Parathyroid adenoma (tissue), 2 donors: ENCODE data around the gene CHST1.

Experiments used
- H2AFZ ChIP-seq: fragments of 300-600 bp; sonication (generic); one replicate; pipeline ENCODE4 v1.7.0; 2017; ENCODE audit warnings: antibody characterized with exemption, mild to moderate bottlenecking
- H3K27ac ChIP-seq: fragments of 300-600 bp; sonication (generic); one replicate; pipeline ENCODE4 v1.7.0; 2017
- H3K27me3 ChIP-seq: fragments of 300-600 bp; sonication (generic); one replicate; pipeline ENCODE4 v1.7.0; 2017; ENCODE audit warnings: low read length; ENCODE audit not compliant: control insufficient read depth, insufficient read depth
- H3K36me3 ChIP-seq: fragments of 300-600 bp; sonication (generic); one replicate; pipeline ENCODE4 v1.7.0; 2017; ENCODE audit warnings: low read length; ENCODE audit not compliant: control insufficient read depth, insufficient read depth
- H3K4me1 ChIP-seq: fragments of 300-600 bp; sonication (generic); one replicate; pipeline ENCODE4 v1.7.0; 2017; ENCODE audit warnings: control low read depth
- H3K4me2 ChIP-seq: fragments of 300-600 bp; sonication (generic); one replicate; pipeline ENCODE4 v1.7.0; 2017; ENCODE audit warnings: low read length
- H3K4me3 ChIP-seq: fragments of 300-600 bp; sonication (generic); one replicate; pipeline ENCODE4 v1.7.0; 2017; ENCODE audit warnings: low read depth, low read length
- H3K79me2 ChIP-seq: fragments of 300-600 bp; sonication (generic); one replicate; pipeline ENCODE4 v1.7.0; 2017; ENCODE audit warnings: control low read depth
- H3K9ac ChIP-seq: fragments of 300-600 bp; sonication (generic); one replicate; pipeline ENCODE4 v1.7.0; 2017; ENCODE audit warnings: mild to moderate bottlenecking
- H3K9me3 ChIP-seq: fragments of 300-600 bp; sonication (generic); one replicate; pipeline ENCODE4 v1.7.0; 2017; ENCODE audit warnings: low read length; ENCODE audit not compliant: control insufficient read depth
- TF ChIP-seq, protein P1 (sequence below): fragments of 300-600 bp; sonication (generic); IDR thresholded peaks from one replicate; pipeline ENCODE4 v1.7.0; 2017; ENCODE audit warnings: antibody characterized with exemption, mild to moderate bottlenecking
- donor health status: primary hyperparathyroidism.

The CHST1 gene

DNA sequence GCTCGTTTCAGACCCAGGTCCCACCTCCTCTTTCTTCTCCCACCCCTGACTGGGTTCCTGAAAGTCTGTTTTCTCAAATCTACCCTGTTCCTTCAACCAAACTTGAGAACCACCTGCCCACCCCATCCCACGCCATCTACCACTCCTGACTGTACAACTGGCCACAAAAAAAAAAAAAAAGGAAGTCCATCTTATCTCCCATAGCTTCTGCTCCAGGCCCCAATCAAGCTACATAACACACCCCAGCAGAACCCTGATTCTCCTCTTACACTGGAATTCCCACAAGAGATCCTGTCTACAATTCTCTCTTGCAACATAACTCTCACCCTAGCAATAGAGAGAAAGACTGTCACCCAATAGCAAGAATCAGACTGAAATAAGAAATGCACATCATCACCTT, 39.2 kb upstream of the CHST1 start:
- Histone ChIP-seq H3K4me3 (no peak overlapping the region), H3K9me3 (no peaks in the 10 kb centered on the region), H3K4me1 (no peaks in the 10 kb centered on the region), H3K79me2 (no peaks in the 10 kb centered on the region), H3K27ac (no peak overlapping the region), H3K36me3 (no peaks in the 10 kb centered on the region), H3K9ac (no peak overlapping the region), H2AFZ (no peak overlapping the region), H3K27me3 (no peaks in the 10 kb centered on the region), H3K4me2 (no peak overlapping the region)
- TF ChIP-seq, protein P1, sequence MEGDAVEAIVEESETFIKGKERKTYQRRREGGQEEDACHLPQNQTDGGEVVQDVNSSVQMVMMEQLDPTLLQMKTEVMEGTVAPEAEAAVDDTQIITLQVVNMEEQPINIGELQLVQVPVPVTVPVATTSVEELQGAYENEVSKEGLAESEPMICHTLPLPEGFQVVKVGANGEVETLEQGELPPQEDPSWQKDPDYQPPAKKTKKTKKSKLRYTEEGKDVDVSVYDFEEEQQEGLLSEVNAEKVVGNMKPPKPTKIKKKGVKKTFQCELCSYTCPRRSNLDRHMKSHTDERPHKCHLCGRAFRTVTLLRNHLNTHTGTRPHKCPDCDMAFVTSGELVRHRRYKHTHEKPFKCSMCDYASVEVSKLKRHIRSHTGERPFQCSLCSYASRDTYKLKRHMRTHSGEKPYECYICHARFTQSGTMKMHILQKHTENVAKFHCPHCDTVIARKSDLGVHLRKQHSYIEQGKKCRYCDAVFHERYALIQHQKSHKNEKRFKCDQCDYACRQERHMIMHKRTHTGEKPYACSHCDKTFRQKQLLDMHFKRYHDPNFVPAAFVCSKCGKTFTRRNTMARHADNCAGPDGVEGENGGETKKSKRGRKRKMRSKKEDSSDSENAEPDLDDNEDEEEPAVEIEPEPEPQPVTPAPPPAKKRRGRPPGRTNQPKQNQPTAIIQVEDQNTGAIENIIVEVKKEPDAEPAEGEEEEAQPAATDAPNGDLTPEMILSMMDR: no peak

DNA sequence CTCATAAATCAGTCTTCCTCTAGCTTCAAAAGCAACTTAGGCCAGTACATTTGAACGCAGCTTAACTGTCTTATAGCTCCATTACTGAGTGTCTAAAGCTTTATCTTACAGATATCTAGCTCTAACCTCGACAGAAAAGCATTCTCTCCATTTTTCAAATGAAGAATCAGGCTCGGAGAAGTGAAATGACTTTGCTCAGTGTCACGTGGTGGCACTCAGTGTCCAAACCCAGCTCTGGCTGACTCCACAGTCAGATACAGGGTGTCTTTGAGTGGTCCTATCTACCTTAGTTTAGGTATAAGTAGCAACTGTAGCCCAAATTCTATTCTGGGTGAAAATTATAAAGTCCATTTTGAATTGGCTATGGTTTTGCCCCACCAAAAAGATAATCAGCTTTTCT, 38.7 kb upstream of the CHST1 start:
- H3K4me1 ChIP-seq: no peaks in the 10 kb centered on the region
- no peak overlapping the region for H3K4me2 ChIP-seq
- no peak overlapping the region for H2AFZ ChIP-seq
- TF ChIP-seq, protein P1: no peak
- no peak overlapping the region for H3K4me3 ChIP-seq
- H3K27ac ChIP-seq: no peak overlapping the region
- no peaks in the 10 kb centered on the region for H3K79me2 ChIP-seq
- no peak overlapping the region for H3K9ac ChIP-seq
- H3K27me3 ChIP-seq: no peaks in the 10 kb centered on the region
- no peaks in the 10 kb centered on the region for H3K36me3 ChIP-seq
- no peaks in the 10 kb centered on the region for H3K9me3 ChIP-seq

DNA sequence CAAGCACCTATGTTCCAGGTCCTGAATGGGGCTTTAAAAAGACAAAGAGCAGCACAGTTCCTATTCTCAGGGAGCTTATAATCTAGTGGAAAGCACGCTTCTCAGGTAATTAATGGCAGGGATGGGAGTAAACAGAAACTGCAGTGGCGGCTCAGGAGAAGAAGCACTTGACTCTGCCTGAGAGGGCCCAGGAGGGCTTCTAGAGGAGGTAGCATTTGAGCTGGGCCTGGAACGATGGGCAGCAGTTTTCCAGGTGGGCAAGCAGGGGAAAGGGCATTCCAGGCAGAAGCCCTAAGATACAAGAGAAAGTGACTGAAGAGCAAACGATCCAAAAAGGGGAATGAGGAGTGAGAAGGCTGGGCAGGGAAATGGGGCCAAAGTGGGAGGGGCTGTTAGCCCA, 37.1 kb upstream of the CHST1 start:
- Histone ChIP-seq H3K9me3 (no peaks in the 10 kb centered on the region), H3K36me3 (no peaks in the 10 kb centered on the region), H3K4me3 (no peak overlapping the region), H3K27me3 (no peaks in the 10 kb centered on the region), H3K4me1 (no peaks in the 10 kb centered on the region), H3K79me2 (no peaks in the 10 kb centered on the region), H2AFZ (no peak overlapping the region), H3K4me2 (no peak overlapping the region), H3K9ac (no peak overlapping the region), H3K27ac (no peak overlapping the region)
- TF ChIP-seq, protein P1: no peak

DNA sequence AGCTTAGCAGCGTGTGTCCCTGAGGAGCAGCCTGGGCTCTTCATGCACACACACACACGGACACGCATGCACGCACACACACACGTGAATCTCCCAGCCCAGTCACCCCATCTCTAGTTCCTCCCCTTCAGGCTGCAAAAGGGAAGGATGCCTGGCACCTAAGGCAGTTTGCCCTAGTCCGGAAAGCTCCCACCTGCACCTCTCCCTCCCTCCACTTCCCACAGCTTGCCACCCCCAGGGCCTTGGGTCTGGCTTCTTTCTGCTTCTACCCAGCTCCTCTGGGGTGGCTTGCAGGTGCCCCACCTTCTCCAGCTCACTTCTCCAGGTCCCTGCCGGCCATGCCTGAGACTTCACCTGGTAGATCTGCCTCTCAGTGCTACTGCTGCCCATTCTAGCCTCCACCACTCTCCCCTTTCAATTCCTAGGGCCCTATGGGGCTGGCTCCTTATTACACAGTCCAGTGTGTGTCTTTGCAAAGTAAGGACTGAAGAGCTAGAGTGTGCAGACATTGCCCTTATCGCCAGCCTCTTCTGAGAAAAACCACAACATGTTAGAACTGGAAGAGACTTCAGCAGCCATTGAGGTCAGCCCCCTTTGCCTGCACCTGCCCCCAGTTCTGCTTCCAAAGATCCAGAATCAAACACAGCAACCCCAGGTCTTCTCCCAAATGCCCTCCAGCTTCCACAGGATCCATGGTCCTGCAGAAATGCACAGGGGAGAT, 33.5 kb upstream of the CHST1 start:
- H3K27me3 ChIP-seq: no peaks in the 10 kb centered on the region
- no peaks in the 10 kb centered on the region for H3K36me3 ChIP-seq
- no peak overlapping the region for H3K27ac ChIP-seq
- no peak overlapping the region for H3K4me3 ChIP-seq
- H3K9ac ChIP-seq: no peak overlapping the region
- H2AFZ ChIP-seq: no peak overlapping the region
- no peaks in the 10 kb centered on the region for H3K4me1 ChIP-seq
- H3K79me2 ChIP-seq: no peaks in the 10 kb centered on the region
- TF ChIP-seq, protein P1: no peak
- no peaks in the 10 kb centered on the region for H3K9me3 ChIP-seq
- H3K4me2 ChIP-seq: no peak overlapping the region

DNA sequence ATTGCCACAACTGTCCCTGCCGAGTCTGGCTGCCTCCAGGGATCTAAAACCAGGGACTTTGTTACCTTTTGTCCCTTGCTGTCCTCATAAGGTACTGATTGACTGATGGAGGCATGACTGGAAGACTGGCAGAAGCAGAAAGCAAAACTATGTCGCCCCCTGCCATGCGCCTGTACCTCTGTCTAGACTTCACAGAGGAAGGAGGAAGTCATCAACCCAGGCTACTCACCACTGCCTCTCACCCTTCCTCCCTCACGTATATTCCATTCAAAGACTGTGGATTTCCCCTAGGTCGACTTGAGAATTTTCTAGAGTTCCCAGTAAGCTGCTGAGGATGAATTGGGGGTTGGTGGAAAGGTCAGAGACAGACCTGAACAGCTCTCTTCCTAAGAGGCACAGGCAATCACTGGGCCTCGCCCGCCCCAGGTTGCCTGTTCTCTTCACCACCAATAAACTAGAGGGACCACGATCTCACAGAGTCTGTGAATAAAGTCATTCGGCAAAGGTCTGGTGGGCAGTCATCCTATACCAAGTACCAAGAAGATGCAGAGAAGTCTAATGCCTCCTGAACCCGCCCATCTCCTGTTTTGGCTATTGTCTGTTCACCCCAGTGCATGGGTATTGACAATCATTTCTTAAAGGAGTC, 27.5 kb upstream of the CHST1 start:
- TF ChIP-seq, protein P1: no peak
- Histone ChIP-seq H2AFZ (no peak overlapping the region), H3K9me3 (no peaks in the 10 kb centered on the region), H3K27ac (no peak overlapping the region), H3K36me3 (no peaks in the 10 kb centered on the region), H3K4me3 (no peak overlapping the region), H3K4me2 (no peak overlapping the region), H3K4me1 (no peaks in the 10 kb centered on the region), H3K9ac (no peak overlapping the region), H3K79me2 (no peaks in the 10 kb centered on the region), H3K27me3 (no peaks in the 10 kb centered on the region)
